Activated naive CD8-positive, alpha-beta T cell treated with anti-CD3 and anti-CD28 coated beads for 36 hours (primary cell): ENCODE results near the gene RNF223. TPM values are rescaled to one million over a fixed set of nuclear protein-coding genes. Genes with fewer than 3 reads are reported as not detected.

Source experiments
- DNase-seq: peaks from one replicate; pipeline ENCODE4 v3.0.0; 2021
- H3K27ac Mint-ChIP-seq: one replicate; pipeline ENCODE4 v1.8.0; 2022; ENCODE audit warnings: mild to moderate bottlenecking, moderate library complexity, mixed read lengths
- H3K27me3 Mint-ChIP-seq: one replicate; pipeline ENCODE4 v1.8.0; 2022; ENCODE audit warnings: mild to moderate bottlenecking, mixed read lengths
- H3K36me3 Mint-ChIP-seq: one replicate; pipeline ENCODE4 v1.8.0; 2021; ENCODE audit warnings: mild to moderate bottlenecking, mixed read lengths
- H3K4me1 Mint-ChIP-seq: one replicate; pipeline ENCODE4 v1.8.0; 2021; ENCODE audit warnings: mixed read lengths
- H3K4me3 Mint-ChIP-seq: one replicate; pipeline ENCODE4 v1.8.0; 2022; ENCODE audit warnings: mild to moderate bottlenecking, moderate library complexity, mixed read lengths
- H3K9me3 Mint-ChIP-seq: one replicate; pipeline ENCODE4 v1.8.0; 2022; ENCODE audit warnings: mixed read lengths
- total RNA-seq, 2 experiments: library from RNA; stranded (reverse); gene quantifications; one replicate each; pipeline ENCODE4 v1.2.3, GENCODE V29; 2021

Gene RNF223
- not detected for total RNA-seq

DNA sequence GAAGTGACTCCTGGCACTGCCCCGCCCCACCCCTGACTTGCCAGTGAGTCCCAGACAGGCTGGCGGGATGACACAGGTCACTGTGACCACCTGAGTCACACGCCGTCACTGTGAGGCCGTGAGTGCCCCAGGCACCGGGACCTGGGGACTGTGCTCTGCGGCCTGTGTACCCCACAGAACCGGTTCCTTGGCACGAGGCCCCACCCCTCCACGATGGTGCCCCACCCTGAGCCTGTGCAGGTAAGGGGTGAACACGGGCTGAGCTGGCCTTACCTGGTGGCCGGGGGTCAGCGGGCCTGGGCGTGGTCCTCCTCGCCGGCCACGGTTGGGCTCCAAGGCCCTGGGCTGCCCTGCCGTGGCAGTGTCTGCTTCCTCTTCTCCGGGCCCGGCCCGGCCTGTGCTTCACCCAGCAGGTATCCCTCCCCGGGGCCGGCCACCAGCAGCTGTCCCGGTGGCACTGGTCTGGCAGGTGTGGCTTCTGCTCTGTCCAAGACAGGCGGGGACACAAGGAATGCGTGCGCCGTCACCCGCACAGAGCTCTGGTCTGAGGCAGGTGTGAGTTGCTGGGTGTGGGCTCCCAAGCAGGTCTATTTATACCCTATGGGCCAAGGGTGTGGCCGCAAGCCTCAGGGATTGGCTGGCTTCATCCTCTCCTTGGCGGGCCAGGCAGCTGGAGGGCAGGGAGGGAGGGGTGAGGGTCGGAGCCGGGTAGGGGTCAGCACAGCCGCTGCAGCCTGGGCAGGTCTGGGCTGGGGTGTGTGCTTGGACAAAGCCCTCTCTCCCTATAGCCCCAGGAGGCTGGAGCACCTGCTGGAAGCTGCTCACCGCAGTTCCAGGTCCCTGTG lies at the start of gene RNF223:
Gene RNF223, minus strand, starts transcription at position 564 of the 845 bp plus-strand sequence. CDS start 1,740 bp downstream, outside the sequence.
- H3K27me3 Mint-ChIP-seq: peaks cover 5% of the 10 kb centered on the region
- no peak for DNase-seq
- H3K4me1 Mint-ChIP-seq: peaks cover 2% of the 10 kb centered on the region
- H3K9me3 Mint-ChIP-seq: no peaks in the 10 kb centered on the region
- peak within 1 kb of the TSS; percentile 26 for H3K27ac Mint-ChIP-seq
- no peak within 1 kb of the TSS for H3K4me3 Mint-ChIP-seq
- peaks cover 2% of the 10 kb centered on the region for H3K36me3 Mint-ChIP-seq

DNA sequence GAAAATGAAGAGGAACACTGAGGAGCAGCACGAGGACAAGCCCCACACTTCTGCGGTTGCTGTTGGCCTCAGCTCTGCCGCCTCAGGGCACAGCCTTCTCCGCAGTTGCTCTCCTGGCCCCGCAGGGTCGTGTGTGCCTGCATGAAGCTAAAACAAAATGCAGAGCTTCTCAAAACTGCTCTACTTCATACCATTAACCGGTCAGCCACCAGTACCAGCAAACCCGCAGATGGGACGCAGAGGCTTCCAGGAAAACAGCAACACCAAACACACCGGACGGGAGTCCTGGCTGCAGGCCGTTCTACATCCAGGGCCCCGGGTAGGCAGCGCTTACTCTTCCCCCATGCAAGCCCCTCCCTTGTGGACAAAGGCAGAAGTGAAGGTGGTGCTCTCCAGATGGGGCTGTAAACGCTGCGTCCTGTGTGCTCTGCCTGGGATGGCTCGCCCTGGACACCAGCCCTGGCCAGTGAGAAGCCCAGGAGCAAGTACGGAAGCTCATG lies 48.9 kb upstream of the RNF223 start:
- DNase-seq: no peak
- Mint-ChIP-seq H3K27ac (no peak overlapping the region), H3K4me3 (no peak overlapping the region), H3K27me3 (no peaks in the 10 kb centered on the region), H3K9me3 (peaks cover 6% of the 10 kb centered on the region), H3K36me3 (peaks cover 3% of the 10 kb centered on the region), H3K4me1 (peaks cover 3% of the 10 kb centered on the region)

DNA sequence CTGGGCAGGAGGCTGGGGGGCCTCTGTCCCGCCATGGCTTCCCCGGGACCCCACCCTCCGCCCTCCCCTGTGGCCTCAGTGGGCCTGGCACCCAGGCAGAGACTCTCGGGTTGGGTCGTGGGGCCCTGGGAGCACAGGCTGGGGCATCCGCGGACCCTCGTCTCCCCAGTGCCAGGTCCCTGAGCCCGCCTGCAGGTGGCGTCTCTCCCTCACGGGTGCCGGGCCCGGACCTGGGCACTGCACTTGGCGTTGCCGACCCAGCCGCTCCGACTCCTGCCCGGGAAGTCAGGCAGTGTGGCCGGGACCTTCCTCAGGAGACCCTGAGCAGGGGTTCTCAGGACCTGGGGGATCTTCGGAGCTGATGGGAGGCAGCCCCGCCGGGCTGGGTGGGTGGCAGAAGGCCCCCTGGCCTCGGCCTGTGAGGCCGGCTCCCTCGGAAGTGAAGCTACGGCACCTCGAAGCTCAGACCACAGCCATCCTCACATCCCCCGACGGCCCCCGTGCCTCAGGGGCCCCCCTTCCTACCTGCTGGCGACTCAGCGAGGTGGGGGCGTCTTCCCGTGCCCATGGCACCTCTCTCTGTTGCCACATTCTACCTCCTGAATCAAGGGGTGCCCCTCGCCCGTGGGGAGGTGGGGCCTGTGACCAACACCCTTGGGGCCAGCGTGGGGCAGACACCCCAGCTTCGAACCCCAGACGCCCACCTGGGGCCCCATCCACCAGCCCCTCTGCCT lies 48.1 kb upstream of the RNF223 start:
- peak overlapping the region; percentile 32 for H3K4me3 Mint-ChIP-seq
- peaks cover 3% of the 10 kb centered on the region for H3K36me3 Mint-ChIP-seq
- no peak overlapping the region for H3K27ac Mint-ChIP-seq
- peaks cover 5% of the 10 kb centered on the region for H3K4me1 Mint-ChIP-seq
- DNase-seq: peak; percentile 87
- no peaks in the 10 kb centered on the region for H3K27me3 Mint-ChIP-seq
- peaks cover 6% of the 10 kb centered on the region for H3K9me3 Mint-ChIP-seq

DNA sequence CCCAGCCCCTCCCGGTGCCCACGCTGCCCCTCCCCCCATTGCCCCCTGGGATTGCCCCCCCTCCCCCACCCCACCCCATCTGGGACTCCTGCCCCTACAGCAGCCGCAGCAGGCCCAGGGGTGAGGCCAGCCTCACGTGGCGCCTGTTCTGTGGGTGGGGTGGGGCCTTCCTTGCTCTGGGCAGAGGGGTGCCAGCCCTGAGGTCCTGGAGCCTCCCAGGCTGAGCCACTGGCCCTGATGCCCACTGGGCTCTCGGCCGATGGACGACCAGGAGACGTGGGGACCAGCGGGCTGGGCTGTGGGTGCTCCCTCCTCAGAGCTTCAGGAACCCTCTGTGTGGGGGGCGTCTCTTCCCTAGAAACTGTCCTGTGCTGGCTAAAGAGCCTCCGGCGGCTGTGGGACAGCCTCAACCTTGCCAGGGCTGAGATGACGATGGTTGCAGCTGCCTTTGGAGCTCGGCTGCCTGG lies 47.5 kb upstream of the RNF223 start:
- no peak overlapping the region for H3K27ac Mint-ChIP-seq
- peaks cover 3% of the 10 kb centered on the region for H3K36me3 Mint-ChIP-seq
- H3K9me3 Mint-ChIP-seq: peaks cover 6% of the 10 kb centered on the region
- H3K27me3 Mint-ChIP-seq: no peaks in the 10 kb centered on the region
- no peak overlapping the region for H3K4me3 Mint-ChIP-seq
- peaks cover 5% of the 10 kb centered on the region for H3K4me1 Mint-ChIP-seq
- no peak for DNase-seq

DNA sequence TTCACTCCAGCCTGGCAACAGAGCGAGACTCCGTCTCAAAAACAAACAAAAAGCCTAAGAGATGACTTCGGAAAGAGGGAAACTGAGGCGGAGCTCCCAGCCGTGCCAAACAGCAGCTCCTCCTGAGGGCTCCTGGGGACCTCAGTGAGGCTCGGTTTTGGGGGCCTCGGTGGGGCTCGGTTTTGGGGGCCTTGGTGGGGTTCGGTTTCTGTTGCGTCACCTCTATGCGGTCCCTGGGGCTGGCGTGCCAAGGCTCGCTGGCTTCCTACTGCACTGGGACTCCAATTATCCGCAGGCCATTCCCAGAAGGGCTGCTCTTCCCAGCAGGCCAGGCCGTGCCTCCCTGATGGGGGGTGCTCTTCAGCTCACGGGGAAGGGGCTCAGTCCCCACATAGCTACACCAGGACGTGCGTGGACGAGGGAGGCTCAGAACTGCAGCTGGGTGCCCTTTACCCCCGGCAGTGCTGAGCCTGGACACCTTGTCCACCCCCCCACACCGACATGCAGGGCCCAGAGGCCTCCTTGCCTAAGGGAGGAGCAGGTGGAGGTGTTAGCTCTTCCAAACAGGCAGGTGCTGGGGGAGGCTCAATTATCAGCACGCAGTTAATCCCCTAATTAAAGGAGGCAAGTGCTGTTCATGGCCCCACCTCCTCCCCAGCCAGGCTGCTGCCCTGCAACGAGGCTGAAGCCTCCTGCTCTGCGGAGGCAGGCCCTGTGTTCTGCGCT lies 46.9 kb upstream of the RNF223 start:
- Mint-ChIP-seq H3K4me3 (no peak overlapping the region), H3K36me3 (peaks cover 3% of the 10 kb centered on the region), H3K27me3 (no peaks in the 10 kb centered on the region), H3K27ac (no peak overlapping the region), H3K4me1 (peaks cover 5% of the 10 kb centered on the region), H3K9me3 (peaks cover 6% of the 10 kb centered on the region)
- no peak for DNase-seq

DNA sequence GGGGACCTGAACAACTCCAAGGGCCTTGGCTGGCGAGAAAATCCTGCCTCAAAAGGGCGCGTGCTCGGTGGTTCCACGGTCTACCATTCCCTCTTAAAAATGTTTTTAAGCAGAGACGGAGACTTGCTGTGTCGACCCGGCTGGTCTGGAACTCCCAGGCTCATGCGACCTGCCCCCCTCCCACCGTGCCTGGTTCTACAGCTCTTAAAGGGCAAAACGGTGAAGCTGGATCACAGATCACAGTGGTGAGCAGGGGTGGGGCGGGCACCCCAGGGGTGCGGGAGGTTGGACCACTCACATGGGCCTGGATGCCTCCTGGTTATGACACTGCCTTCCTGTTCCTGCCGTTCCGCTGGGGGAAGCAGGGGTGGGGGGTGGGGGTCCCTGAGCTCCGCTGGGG lies 46.0 kb upstream of the RNF223 start:
- Mint-ChIP-seq H3K27me3 (no peaks in the 10 kb centered on the region), H3K4me3 (no peak overlapping the region), H3K9me3 (peaks cover 6% of the 10 kb centered on the region), H3K36me3 (peaks cover 4% of the 10 kb centered on the region), H3K27ac (no peak overlapping the region), H3K4me1 (peaks cover 5% of the 10 kb centered on the region)
- no peak for DNase-seq

DNA sequence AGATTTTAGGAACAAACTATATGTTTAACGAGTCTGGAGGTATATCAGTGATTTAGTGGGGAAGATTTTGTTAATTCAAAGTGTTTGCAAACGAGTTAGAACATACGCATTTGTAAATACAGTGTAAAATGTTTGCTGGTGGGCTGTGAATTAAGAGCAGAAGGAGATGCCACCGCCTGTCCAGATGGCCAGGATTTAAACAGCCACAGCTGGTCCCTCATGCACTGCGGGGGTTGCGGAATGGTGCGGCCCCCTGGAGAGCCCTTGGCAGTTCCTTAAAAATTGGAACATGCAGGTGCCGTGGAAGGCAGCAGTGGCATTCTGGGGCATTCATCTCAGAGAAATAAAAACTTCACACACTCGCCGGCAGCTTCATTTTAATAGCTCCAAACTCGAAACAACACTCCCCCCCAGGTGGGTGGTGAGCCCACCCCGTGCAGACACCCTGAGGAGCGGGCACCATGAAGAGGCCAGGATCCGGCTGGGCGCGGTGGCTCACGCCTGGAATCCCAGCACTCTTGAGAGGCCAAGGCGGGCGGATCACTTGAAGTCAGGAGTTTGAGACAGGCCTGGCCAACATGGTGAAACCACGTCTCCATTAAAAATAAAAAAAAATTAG lies 45.3 kb upstream of the RNF223 start:
- peaks cover 6% of the 10 kb centered on the region for H3K9me3 Mint-ChIP-seq
- no peak for DNase-seq
- H3K36me3 Mint-ChIP-seq: peaks cover 10% of the 10 kb centered on the region
- H3K4me1 Mint-ChIP-seq: peaks cover 5% of the 10 kb centered on the region
- H3K4me3 Mint-ChIP-seq: no peak overlapping the region
- no peaks in the 10 kb centered on the region for H3K27me3 Mint-ChIP-seq
- H3K27ac Mint-ChIP-seq: no peak overlapping the region

DNA sequence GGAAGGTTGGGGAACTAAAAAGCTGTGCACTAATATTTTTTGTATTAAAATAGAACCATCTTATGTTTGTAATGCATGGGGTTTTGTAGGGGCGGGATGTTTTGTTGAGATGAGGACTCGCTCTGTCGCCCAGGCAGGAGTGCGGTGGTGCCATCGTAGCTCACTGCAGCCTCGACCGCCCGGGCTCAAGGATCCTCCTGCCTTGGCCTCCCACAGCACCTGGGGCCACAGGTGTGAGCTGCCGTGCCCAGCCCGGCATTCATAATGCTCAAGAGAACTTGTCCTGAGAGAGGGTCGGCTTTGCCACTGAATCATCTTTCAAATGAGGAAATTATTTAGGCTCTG lies 44.7 kb upstream of the RNF223 start:
- peaks cover 5% of the 10 kb centered on the region for H3K4me1 Mint-ChIP-seq

DNA sequence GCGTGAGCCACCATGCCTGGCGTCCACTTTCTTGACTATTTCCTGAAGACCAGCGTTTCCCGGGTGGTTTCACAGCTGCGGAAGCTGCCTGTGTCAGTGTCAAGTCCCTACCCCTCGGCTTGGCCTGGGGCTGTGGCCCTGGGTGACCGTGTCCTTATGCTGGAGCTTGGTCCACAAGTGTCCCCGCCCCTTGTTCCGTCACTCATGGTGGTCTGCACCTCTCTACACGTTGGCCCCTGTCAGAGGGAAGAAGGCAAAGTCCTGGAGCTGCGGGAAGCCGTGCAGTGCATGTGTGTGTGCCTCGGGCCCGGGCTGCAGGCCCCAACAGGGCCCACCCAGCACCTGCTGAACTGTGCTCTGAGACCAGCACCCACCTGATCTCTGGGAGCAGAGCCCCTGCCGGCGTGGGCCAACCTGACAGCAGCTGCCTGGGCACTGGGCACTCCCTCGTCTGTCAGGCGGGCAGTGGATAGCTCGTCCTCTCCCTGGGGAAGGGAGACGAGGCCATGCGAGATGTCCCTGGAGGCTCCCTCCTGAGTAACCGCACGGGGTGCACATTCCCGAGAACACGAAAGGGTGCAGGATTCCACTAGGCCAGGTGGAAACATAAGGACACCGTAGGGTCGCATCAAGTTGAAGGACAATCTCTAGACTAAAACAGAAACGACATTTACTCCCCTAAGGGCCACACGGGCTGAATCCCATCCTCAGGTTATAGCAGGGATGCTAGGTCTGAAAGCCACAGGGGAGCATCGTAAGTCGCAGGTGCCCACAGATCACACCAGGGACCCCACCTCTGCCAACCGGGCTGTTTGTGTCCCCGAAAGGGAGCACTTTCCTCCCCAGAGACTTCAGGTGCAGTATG lies 44.1 kb upstream of the RNF223 start:
- H3K4me3 Mint-ChIP-seq: no peak overlapping the region
- peaks cover 4% of the 10 kb centered on the region for H3K9me3 Mint-ChIP-seq
- H3K36me3 Mint-ChIP-seq: peaks cover 19% of the 10 kb centered on the region
- DNase-seq: no peak
- H3K27me3 Mint-ChIP-seq: no peaks in the 10 kb centered on the region
- peaks cover 2% of the 10 kb centered on the region for H3K4me1 Mint-ChIP-seq
- H3K27ac Mint-ChIP-seq: no peak overlapping the region

More for the DNA sequence above, 44.7 kb upstream of the RNF223 start:
- DNase-seq: no peak
- no peak overlapping the region for H3K27ac Mint-ChIP-seq
- no peak overlapping the region for H3K4me3 Mint-ChIP-seq
- peaks cover 3% of the 10 kb centered on the region for H3K9me3 Mint-ChIP-seq
- no peaks in the 10 kb centered on the region for H3K27me3 Mint-ChIP-seq
- peaks cover 13% of the 10 kb centered on the region for H3K36me3 Mint-ChIP-seq

DNA sequence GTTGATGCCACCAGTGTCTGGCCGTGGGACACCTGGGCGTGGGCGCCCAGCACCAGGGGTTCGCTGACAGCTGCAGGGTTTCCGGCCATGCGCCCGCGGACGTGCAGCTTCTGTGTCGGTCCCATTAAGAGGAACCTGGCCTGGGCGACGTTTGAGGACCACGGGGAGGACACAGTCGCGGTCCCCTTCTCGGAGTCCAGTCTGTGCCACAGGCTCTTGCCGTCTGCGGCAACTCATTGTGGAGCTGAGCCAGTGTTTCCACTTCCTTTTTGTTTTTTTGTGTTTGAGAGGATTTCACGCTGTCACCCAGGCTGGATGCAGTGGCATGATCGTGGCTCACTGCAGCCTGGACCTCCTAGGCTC lies 43.3 kb upstream of the RNF223 start:
- no peaks in the 10 kb centered on the region for H3K27me3 Mint-ChIP-seq
- peaks cover 9% of the 10 kb centered on the region for H3K9me3 Mint-ChIP-seq
- peaks cover 2% of the 10 kb centered on the region for H3K4me1 Mint-ChIP-seq
- peaks cover 26% of the 10 kb centered on the region for H3K36me3 Mint-ChIP-seq
- H3K27ac Mint-ChIP-seq: no peak overlapping the region
- peak overlapping the region; percentile 45 for H3K4me3 Mint-ChIP-seq
- DNase-seq: no peak

DNA sequence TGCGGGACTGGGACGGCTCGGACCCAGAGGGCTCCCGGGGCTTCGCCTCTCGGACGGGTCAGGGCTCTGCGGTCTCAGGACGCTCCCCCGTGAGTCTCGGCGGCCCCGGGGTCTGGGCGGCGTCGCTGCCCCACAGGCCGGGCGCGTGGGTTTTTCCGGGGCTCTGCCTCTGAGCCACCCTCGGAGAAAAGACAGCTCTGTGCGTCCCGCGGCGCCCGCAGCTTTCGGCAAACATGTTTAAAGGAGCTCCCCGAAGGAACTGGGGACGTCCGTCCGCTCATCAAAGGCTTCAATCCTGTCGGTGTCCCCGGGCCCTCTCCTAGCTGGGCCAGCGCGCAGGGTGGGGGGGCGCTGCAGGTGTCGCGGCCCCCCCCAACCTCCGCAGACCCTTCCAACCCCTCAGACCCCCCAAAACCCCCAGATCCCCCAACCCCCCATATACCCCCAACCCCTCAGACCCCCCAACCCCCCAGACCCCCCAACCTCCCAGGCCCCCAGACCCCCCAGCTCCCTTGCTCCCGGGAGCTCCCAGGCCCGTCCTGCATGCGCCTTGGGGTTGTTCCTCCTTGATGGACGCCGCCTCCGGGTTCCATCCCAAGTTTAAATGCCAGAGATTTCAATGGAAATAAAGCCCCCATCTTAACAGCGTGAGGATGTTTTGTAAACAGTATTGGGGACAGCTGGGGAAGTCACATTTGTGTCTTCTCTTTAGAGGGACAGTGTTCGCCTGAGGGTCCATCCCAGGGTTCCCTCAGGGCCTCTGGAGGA lies 42.8 kb upstream of the RNF223 start:
- Mint-ChIP-seq H3K27me3 (no peaks in the 10 kb centered on the region), H3K27ac (no peak overlapping the region), H3K9me3 (peaks cover 12% of the 10 kb centered on the region), H3K4me1 (peaks cover 2% of the 10 kb centered on the region), H3K36me3 (peaks cover 32% of the 10 kb centered on the region), H3K4me3 (peak overlapping the region; percentile 64)
- DNase-seq: peak; percentile 57

DNA sequence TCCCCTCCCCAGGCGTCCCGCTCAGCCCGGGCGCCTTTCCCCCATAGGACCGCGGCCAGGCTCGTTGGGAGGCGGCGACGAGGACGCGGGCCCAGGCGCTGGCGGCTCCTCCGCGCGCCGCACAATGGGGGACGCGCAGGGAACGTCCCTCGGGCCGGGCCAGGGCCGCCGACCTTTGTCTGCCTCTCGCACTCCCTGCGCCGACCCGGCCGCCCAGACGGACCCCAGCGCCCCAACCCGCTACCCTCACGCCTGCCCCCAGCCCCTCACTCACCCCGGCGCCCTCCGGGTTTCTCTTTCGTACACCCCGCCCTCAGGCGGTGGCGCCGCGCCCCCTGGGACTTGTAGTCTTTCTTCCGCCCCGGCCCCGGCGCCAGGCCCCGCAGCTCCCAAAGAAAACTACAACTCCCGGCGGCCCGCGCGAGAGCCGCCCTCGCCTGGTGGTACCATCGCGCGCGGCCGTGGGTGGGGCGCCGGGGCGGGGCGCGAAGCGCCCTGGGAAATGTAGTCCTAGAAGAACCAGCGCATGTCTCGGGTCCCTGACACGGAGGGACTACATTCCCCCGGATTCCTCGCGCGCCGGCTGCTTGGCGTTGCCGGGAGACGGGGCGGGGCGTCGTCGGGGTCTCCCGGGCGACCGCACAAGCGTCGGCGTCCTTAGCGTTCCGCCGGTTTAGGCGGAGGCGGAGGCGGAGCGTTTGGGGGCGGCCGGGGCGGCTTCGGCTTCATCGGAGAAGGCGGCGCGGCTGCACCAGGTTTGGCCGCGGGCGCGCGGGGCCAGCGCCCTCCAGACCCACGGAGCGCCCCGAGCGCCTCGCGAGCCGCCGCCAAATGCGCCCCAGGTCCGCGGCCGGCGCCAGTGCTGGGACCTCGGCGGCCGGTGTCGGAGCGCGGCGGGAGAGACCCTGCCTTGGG lies 41.9 kb upstream of the RNF223 start, which contains the start of gene C1orf159:
Gene C1orf159, minus strand, starts transcription at position 304 of the 915 bp plus-strand sequence. CDS start 24,546 bp downstream, outside the sequence.
- Mint-ChIP-seq H3K4me3 (peak within 1 kb of the TSS; percentile 87), H3K27ac (peak within 1 kb of the TSS; percentile 88), H3K9me3 (peaks cover 12% of the 10 kb centered on the region), H3K36me3 (peaks cover 39% of the 10 kb centered on the region), H3K4me1 (peaks cover 4% of the 10 kb centered on the region), H3K27me3 (no peaks in the 10 kb centered on the region)
- peak; percentile 99 for DNase-seq
